Left ventricle myocardium inferior (tissue), 1 donor: Measurements from ENCODE around the gene NEK7. TPM values are rescaled to one million over a fixed set of nuclear protein-coding genes. Genes with fewer than 3 reads are reported as not detected.
"Not testable (repeated sequence)": the region's sequence is repeated elsewhere in the genome, so short reads cannot be mapped to it uniquely, and the experiment has no call there.

ENCODE experiments used
- DNase-seq: peaks from one replicate; pipeline ENCODE4 v3.0.0-alpha.2; 2020
- H3K27ac ChIP-seq: fragments of 200-600 bp; replicated peaks from 2 replicates; pipeline ENCODE4 v1.8.0; 2021
- H3K27me3 ChIP-seq: fragments of 200-600 bp; 2 replicates; pipeline ENCODE4 v1.8.0; 2021; ENCODE audit warnings: low read depth
- H3K36me3 ChIP-seq: fragments of 200-600 bp; 2 replicates; pipeline ENCODE4 v1.8.0; 2021
- H3K4me1 ChIP-seq: fragments of 200-600 bp; 2 replicates; pipeline ENCODE4 v1.8.0; 2021
- H3K4me3 ChIP-seq: fragments of 200-600 bp; 2 replicates; pipeline ENCODE4 v1.8.0; 2021; ENCODE audit warnings: mild to moderate bottlenecking, moderate library complexity
- H3K9me3 ChIP-seq: fragments of 200-600 bp; replicated peaks from 2 replicates; pipeline ENCODE4 v1.8.0; 2021
- intact Hi-C: fragments of 100-400 bp; cut with micrococcal nuclease; formaldehyde crosslinking; loops from one replicate; pipeline ENCODE4 v1.11.0; 2022
- total RNA-seq: library from RNA; stranded (reverse); fragmentation: NEBNext Ultra II Directional; extraction: Animal tissue kit (Norgen Biotek cat#: 25700); gene quantifications from one replicate; pipeline ENCODE4 v1.2.1, GENCODE V29; 2021
- TF ChIP-seq, protein P1 (sequence below): fragments of 200-600 bp; IDR thresholded peaks from 2 replicates; pipeline ENCODE4 v1.8.0; 2021; ENCODE audit warnings: antibody characterized with exemption, mild to moderate bottlenecking, borderline replicate concordance
- donor health status: DM: no; HTN: yes; CAD: no; lungs with severe emphysema.

NEK7 gene
- total RNA-seq, 1 donor from 2014 or later: 254 TPM

DNA sequence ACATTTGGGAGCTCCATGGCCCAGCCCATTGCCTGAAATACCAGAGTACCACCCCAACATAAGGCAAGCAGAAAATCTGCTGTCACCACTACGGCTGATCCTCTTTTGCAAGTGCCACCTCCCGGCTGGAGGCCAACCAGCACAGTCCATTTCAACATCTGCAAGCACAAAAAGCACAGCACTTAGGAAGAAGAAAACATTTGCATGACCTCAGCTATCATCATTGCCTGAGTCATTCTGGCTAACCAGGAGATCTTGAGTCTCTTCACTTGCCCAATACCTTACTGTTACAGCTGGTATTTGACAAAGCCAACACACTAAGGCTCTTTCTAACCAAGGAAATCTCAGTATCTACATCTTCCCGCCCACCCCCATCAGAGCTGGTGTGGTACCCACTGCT is 55.9 kb downstream of the NEK7 start:
- Histone ChIP-seq H3K36me3 (peaks cover 17% of the 10 kb centered on the region), H3K27me3 (no peaks in the 10 kb centered on the region), H3K4me3 (no peak overlapping the region), H3K27ac (no peak overlapping the region), H3K4me1 (no peaks in the 10 kb centered on the region), H3K9me3 (peaks cover 21% of the 10 kb centered on the region)
- intact Hi-C loops: no loop called here
- TF ChIP-seq, protein P1, sequence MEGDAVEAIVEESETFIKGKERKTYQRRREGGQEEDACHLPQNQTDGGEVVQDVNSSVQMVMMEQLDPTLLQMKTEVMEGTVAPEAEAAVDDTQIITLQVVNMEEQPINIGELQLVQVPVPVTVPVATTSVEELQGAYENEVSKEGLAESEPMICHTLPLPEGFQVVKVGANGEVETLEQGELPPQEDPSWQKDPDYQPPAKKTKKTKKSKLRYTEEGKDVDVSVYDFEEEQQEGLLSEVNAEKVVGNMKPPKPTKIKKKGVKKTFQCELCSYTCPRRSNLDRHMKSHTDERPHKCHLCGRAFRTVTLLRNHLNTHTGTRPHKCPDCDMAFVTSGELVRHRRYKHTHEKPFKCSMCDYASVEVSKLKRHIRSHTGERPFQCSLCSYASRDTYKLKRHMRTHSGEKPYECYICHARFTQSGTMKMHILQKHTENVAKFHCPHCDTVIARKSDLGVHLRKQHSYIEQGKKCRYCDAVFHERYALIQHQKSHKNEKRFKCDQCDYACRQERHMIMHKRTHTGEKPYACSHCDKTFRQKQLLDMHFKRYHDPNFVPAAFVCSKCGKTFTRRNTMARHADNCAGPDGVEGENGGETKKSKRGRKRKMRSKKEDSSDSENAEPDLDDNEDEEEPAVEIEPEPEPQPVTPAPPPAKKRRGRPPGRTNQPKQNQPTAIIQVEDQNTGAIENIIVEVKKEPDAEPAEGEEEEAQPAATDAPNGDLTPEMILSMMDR: no peak
- DNase-seq: no peak

DNA sequence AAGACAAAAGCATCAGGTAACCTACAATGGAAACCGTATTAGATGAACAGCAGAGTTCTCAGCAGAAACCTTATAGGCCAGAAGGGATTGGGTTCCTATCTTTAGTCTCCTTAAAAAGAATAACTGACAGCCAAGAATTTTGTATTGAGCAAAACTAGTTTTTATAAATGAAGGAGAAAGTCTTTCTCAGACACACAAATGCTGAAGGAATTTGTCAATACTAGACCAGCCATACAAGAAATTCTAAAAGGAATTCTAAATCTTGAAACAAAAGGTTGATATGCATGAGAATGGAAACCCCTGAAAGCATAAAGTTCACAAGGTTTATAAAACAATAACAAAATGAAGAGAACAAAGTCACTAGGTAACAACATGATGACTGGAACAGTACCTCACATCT is 58.1 kb downstream of the NEK7 start:
- H3K36me3 ChIP-seq: peaks cover 13% of the 10 kb centered on the region
- H3K27ac ChIP-seq: no peak overlapping the region
- TF ChIP-seq, protein P1: no peak
- peaks cover 8% of the 10 kb centered on the region for H3K4me1 ChIP-seq
- no peaks in the 10 kb centered on the region for H3K27me3 ChIP-seq
- DNase-seq: no peak
- intact Hi-C loops: no loop called here
- no peak overlapping the region for H3K4me3 ChIP-seq
- H3K9me3 ChIP-seq: peaks cover 28% of the 10 kb centered on the region

DNA sequence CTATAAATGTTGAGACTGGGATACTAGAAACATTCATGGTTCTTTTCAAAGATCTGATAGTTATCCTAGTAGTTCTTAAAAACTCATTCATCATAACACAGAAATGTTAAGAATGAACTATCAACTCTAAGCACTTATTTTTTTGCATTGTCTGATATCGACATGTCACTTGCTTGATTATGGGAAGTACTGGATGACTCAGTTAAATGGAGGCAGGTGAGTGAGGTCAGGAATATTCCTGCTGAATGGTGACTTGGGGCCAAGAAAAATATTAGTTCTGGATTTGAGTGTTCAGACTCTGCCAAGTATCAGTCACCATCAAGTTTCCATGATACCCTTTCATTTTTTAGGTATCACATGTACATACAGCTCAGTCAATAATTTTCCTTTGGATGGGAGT is 63.6 kb downstream of the NEK7 start:
- intact Hi-C loops: no loop called here

DNA sequence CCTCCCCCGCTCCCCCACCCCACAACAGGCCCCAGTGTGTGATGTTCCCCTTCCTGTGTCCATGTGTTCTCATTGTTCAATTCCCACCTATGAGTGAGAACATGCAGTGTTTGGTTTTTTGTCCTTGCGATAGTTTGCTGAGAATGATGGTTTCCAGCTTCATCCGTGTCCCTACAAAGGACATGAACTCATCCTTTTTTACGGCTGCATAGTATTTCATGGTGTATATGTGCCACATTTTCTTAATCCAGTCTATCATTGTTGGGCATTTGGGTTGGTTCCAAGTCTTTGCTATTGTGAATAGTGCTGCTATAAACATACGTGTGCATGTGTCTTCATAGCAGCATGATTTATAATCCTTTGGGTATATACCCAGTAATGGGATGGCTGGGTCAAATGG is 70.2 kb downstream of the NEK7 start:
- DNase-seq, H3K27ac ChIP-seq, H3K4me3 ChIP-seq, H3K36me3 ChIP-seq, intact Hi-C loops, H3K27me3 ChIP-seq: not testable (repeated sequence)
- Histone ChIP-seq H3K4me1 (peaks cover 44% of the 10 kb centered on the region), H3K9me3 (peaks cover 18% of the 10 kb centered on the region)

More for the DNA sequence above, 63.6 kb downstream of the NEK7 start:
- H3K4me1 ChIP-seq: peaks cover 38% of the 10 kb centered on the region
- no peak for DNase-seq
- H3K36me3 ChIP-seq: no peaks in the 10 kb centered on the region
- H3K4me3 ChIP-seq: no peak overlapping the region
- H3K27ac ChIP-seq: peak overlapping the region; percentile 39
- H3K9me3 ChIP-seq: peaks cover 10% of the 10 kb centered on the region
- TF ChIP-seq, protein P1: no peak
- H3K27me3 ChIP-seq: no peaks in the 10 kb centered on the region

DNA sequence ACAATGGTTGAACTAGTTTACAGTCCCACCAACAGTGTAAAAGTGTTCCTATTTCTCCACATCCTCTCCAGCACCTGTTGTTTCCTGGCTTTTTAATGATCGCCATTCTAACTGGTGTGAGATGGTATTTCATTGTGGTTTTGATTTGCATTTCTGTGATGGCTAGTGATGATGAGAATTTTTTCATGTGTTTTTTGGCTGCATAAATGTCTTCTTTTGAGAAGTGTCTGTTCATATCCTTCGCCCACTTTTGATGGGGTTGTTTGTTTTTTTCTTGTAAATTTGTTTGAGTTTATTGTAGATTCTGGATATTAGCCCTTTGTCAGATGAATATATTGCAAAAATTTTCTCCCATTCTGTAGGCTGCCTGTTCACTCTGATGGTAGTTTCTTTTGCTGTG is 70.7 kb downstream of the NEK7 start:
- peaks cover 18% of the 10 kb centered on the region for H3K9me3 ChIP-seq
- H3K27ac ChIP-seq, H3K27me3 ChIP-seq, H3K36me3 ChIP-seq, intact Hi-C loops, DNase-seq, H3K4me3 ChIP-seq: not testable (repeated sequence)
- peaks cover 45% of the 10 kb centered on the region for H3K4me1 ChIP-seq

DNA sequence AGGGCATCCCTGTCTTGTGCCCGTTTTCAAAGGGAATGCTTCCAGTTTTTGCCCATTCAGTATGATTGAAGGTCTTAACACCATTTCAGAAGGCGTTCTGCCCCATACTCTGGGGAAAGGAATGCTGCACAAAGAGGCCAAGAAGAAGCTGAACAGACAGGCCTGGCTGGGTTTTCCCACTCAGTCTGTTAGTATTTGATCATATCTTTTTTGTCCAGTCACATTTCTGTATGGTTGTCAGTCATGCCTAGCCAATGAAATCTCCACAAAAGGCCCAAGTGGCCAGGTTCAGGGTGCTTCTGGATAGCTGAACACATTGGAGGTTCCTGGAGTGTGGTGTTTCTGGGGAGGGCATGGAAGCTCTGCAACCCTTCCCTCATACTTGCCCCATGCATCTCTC is 72.1 kb downstream of the NEK7 start:
- H3K9me3 ChIP-seq: peaks cover 18% of the 10 kb centered on the region
- intact Hi-C loops: no loop called here
- H3K27me3 ChIP-seq: no peaks in the 10 kb centered on the region
- H3K36me3 ChIP-seq: no peaks in the 10 kb centered on the region
- H3K4me1 ChIP-seq: peaks cover 52% of the 10 kb centered on the region
- no peak overlapping the region for H3K4me3 ChIP-seq
- TF ChIP-seq, protein P1: no peak
- peak overlapping the region; percentile 54 for H3K27ac ChIP-seq
- no peak for DNase-seq

DNA sequence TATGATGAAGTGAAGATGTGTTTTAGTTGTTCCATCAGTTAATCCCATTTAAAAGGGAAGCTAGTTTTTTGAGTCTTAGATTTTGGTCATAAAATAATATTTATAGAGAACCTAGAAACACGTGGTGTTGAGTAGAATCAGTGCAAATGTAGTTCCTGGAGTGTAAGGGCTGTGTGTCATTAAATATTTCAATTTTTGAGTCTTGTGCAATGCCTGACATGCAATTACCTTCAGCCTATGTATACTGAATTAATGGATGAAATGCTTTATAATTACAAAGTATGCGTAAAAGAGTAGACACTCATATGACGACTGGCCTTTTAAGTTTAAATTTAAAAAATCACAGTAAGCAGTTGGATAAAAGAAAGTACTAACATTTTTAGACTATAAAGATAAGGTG is 75.0 kb downstream of the NEK7 start:
- no peaks in the 10 kb centered on the region for H3K27me3 ChIP-seq
- H3K4me3 ChIP-seq: no peak overlapping the region
- intact Hi-C loops: no loop called here
- TF ChIP-seq, protein P1: no peak
- peaks cover 65% of the 10 kb centered on the region for H3K4me1 ChIP-seq
- H3K27ac ChIP-seq: no peak overlapping the region
- peaks cover 8% of the 10 kb centered on the region for H3K36me3 ChIP-seq
- H3K9me3 ChIP-seq: peaks cover 18% of the 10 kb centered on the region
- DNase-seq: no peak
